H1 (cell line): Measurements from ENCODE around the gene IFI27L1. TPM values are rescaled to one million over a fixed set of nuclear protein-coding genes. Genes with fewer than 3 reads are reported as not detected.

Source experiments
- CTCF ChIA-PET: fragments of 300-600 bp; sonication (Branson Sonifier 250); formaldehyde crosslinking; loops from one replicate; lab custom pipeline; 2021; ENCODE audit not compliant: partially characterized antibody; lab: Charles Lee
- POLR2A ChIA-PET: fragments of 300-600 bp; sonication (Branson Sonifier 250); formaldehyde crosslinking; loops from one replicate; lab custom pipeline; 2021; ENCODE audit warnings: inconsistent platforms; ENCODE audit not compliant: partially characterized antibody; lab: Charles Lee
- DNase-seq, 2 experiments: peaks; one replicate each; pipeline versions ENCODE4 v3.0.0 to v3.0.0-alpha.2; 2010 to 2022; ENCODE audit warnings: low spot score in 2 of 2, low read depth in 1 of 2, mixed read lengths in 1 of 2
- FAIRE-seq: peaks from 2 replicates; lab custom pipeline; 2011; peaks lifted over from hg19 to GRCh38; lab: Jason Lieb, UNC
- H2AFZ ChIP-seq: 2 replicates; pipeline ENCODE4 v1.8.1; 2012; ENCODE audit warnings: low read length, inconsistent platforms
- H2AK5ac ChIP-seq: 2 replicates; pipeline ENCODE4 v1.6.1; 2013; ENCODE audit warnings: low read depth, low read length
- H2BK120ac ChIP-seq: replicated peaks from 2 replicates; pipeline ENCODE3; 2013; ENCODE audit warnings: low read depth, low read length, inconsistent platforms
- H2BK12ac ChIP-seq: 2 replicates; pipeline ENCODE4 v1.6.1; 2013; ENCODE audit warnings: low read depth, low read length
- H2BK15ac ChIP-seq: 2 replicates; pipeline ENCODE4 v1.6.1; 2013; ENCODE audit warnings: low read length
- H2BK20ac ChIP-seq: 2 replicates; pipeline ENCODE4 v1.6.1; 2013; ENCODE audit warnings: low read length
- H2BK5ac ChIP-seq: 2 replicates; pipeline ENCODE4 v1.6.1; 2013; ENCODE audit warnings: low read depth, low read length
- H3K14ac ChIP-seq: 2 replicates; pipeline ENCODE4 v1.6.1; 2013; ENCODE audit warnings: inconsistent platforms; ENCODE audit not compliant: insufficient read length
- H3K18ac ChIP-seq: 2 replicates; pipeline ENCODE4 v1.6.1; 2013; ENCODE audit warnings: low read length; ENCODE audit errors: extremely low read depth
- H3K23ac ChIP-seq: 2 replicates; pipeline ENCODE4 v1.6.1; 2013; ENCODE audit warnings: inconsistent platforms; ENCODE audit not compliant: insufficient read length
- H3K23me2 ChIP-seq: 2 replicates; pipeline ENCODE4 v1.6.1; 2013; ENCODE audit warnings: low read depth, low read length
- H3K27ac ChIP-seq: 2 replicates; pipeline ENCODE4 v1.6.1; 2011; ENCODE audit warnings: low read depth, low read length, inconsistent platforms
- H3K27me3 ChIP-seq, 4 experiments: replicated peaks in 1 of 4; 1 replicate in 1 of 4; 2 replicates in 3 of 4; pipeline versions ENCODE4 v1.6.1 to v1.8.1; 2011 to 2013; ENCODE audit warnings: low read length in 3 of 4, mild to moderate bottlenecking in 3 of 4, inconsistent platforms in 2 of 4, mixed read lengths in 2 of 4, moderate library complexity in 1 of 4; ENCODE audit not compliant: control insufficient read depth in 3 of 4, insufficient read depth in 3 of 4; ENCODE audit errors: extremely low read depth in 1 of 4
- H3K36me3 ChIP-seq, 4 experiments: 2 replicates each; pipeline versions ENCODE4 v1.6.1 to v1.8.1; 2011 to 2013; ENCODE audit warnings: mild to moderate bottlenecking in 4 of 4, low read length in 3 of 4, moderate library complexity in 2 of 4, control low read depth in 1 of 4, inconsistent platforms in 1 of 4; ENCODE audit not compliant: insufficient read depth in 4 of 4, control insufficient read depth in 2 of 4
- H3K4ac ChIP-seq: replicated peaks from 2 replicates; pipeline ENCODE3; 2013; ENCODE audit warnings: low read length, low read depth, mixed read lengths, inconsistent platforms; ENCODE audit not compliant: insufficient read length
- H3K4me1 ChIP-seq, 4 experiments: replicated peaks in 1 of 4; 1 replicate in 1 of 4; 2 replicates in 3 of 4; pipeline versions ENCODE4 v1.6.1 to v1.8.1; 2011 to 2013; ENCODE audit warnings: low read length in 3 of 4, inconsistent platforms in 2 of 4, mixed read lengths in 1 of 4; ENCODE audit not compliant: insufficient read depth in 4 of 4, control insufficient read depth in 3 of 4
- H3K4me2 ChIP-seq, 2 experiments: 2 replicates each; pipeline versions ENCODE4 v1.6.1 to v1.8.1; 2011 to 2013; ENCODE audit warnings: low read depth in 2 of 2, low read length in 2 of 2, control low read depth in 1 of 2, inconsistent platforms in 1 of 2, mild to moderate bottlenecking in 1 of 2; ENCODE audit not compliant: insufficient read depth in 1 of 2
- H3K4me3 ChIP-seq, 4 experiments: fragments of 200-600, 300-600 bp in 1 of 4; sonication (generic), shearing (Covaris generic), sonication (Bioruptor Twin) in 1 of 4; 2 replicates each; pipeline versions ENCODE4 v1.5.1 to v1.8.1; 2011 to 2016; ENCODE audit warnings: low read length in 4 of 4, low read depth in 3 of 4, control low read depth in 2 of 4, inconsistent platforms in 2 of 4, mild to moderate bottlenecking in 2 of 4, mixed read lengths in 1 of 4, moderate library complexity in 1 of 4; ENCODE audit not compliant: insufficient read depth in 2 of 4; ENCODE audit errors: extremely low read depth in 1 of 4
- H3K56ac ChIP-seq: replicated peaks from 2 replicates; pipeline ENCODE3; 2013; ENCODE audit warnings: low read depth, mild to moderate bottlenecking, mixed read lengths, low read length, inconsistent platforms; ENCODE audit not compliant: insufficient read length
- H3K79me1 ChIP-seq: 2 replicates; pipeline ENCODE4 v1.6.1; 2013; ENCODE audit warnings: low read depth, low read length, control low read depth
- H3K79me2 ChIP-seq, 2 experiments: 2 replicates each; pipeline versions ENCODE4 v1.6.1 to v1.8.1; 2012 to 2013; ENCODE audit warnings: low read length in 2 of 2, mild to moderate bottlenecking in 2 of 2, inconsistent platforms in 1 of 2; ENCODE audit not compliant: insufficient read depth in 2 of 2, control insufficient read depth in 1 of 2
- H3K9ac ChIP-seq, 4 experiments: replicated peaks in 1 of 4; 1 replicate in 1 of 4; 2 replicates in 3 of 4; pipeline versions ENCODE4 v1.6.1 to v1.8.1; 2011 to 2013; ENCODE audit warnings: low read depth in 3 of 4, low read length in 3 of 4, control low read depth in 2 of 4, mild to moderate bottlenecking in 2 of 4, moderate library complexity in 2 of 4, inconsistent platforms in 1 of 4; ENCODE audit errors: extremely low read depth in 1 of 4
- H3K9me3 ChIP-seq, 2 experiments: 2 replicates each; pipeline versions ENCODE4 v1.6.1 to v1.8.1; 2012 to 2013; ENCODE audit warnings: mild to moderate bottlenecking in 2 of 2, moderate library complexity in 2 of 2, control low read depth in 1 of 2, inconsistent platforms in 1 of 2, low read depth in 1 of 2, low read length in 1 of 2, mixed read lengths in 1 of 2; ENCODE audit not compliant: insufficient read depth in 2 of 2
- H4K20me1 ChIP-seq, 2 experiments: replicated peaks in 1 of 2; 2 replicates each; pipeline versions ENCODE3 to v1.8.1; 2011 to 2013; ENCODE audit warnings: inconsistent platforms in 2 of 2, low read length in 2 of 2, mild to moderate bottlenecking in 1 of 2; ENCODE audit not compliant: insufficient read depth in 2 of 2, control insufficient read depth in 1 of 2
- H4K5ac ChIP-seq: 2 replicates; pipeline ENCODE4 v1.6.1; 2013; ENCODE audit warnings: low read length, low read depth, mixed read lengths, inconsistent platforms; ENCODE audit not compliant: insufficient read length
- H4K8ac ChIP-seq: 2 replicates; pipeline ENCODE4 v1.8.0; 2013; ENCODE audit warnings: mild to moderate bottlenecking, moderate library complexity, low read length, inconsistent platforms; ENCODE audit not compliant: insufficient read depth; ENCODE audit errors: extremely low read depth
- H4K91ac ChIP-seq: replicated peaks from 2 replicates; pipeline ENCODE3; 2013; ENCODE audit warnings: low read length, mixed read lengths, inconsistent platforms; ENCODE audit not compliant: insufficient read length
- ASH2L ChIP-seq: fragments of 200-600, 300-600 bp; sonication (generic); IDR thresholded peaks from one replicate; pipeline ENCODE4 v1.7.1; 2017; ENCODE audit warnings: low read length
- CTBP2 ChIP-seq: IDR thresholded peaks from 2 replicates; pipeline ENCODE4 v1.7.0; 2011; ENCODE audit warnings: borderline replicate concordance, mild to moderate bottlenecking, moderate library complexity, mixed read lengths, low read length; ENCODE audit not compliant: insufficient read depth, insufficient read length
- EGR1 ChIP-seq: IDR thresholded peaks from 2 replicates; pipeline ENCODE4 v1.6.1; 2011; ENCODE audit warnings: low read depth, low read length, borderline replicate concordance
- HDAC2 ChIP-seq, 2 experiments: fragments of 300-600 bp in 1 of 2; sonication (generic) in 1 of 2; IDR thresholded peaks; 2 replicates each; pipeline ENCODE4 v1.6.1; 2011 to 2012; ENCODE audit warnings: low read depth in 2 of 2, low read length in 2 of 2, mild to moderate bottlenecking in 2 of 2, moderate library complexity in 2 of 2, borderline replicate concordance in 1 of 2, inconsistent platforms in 1 of 2
- HDAC6 ChIP-seq: IDR thresholded peaks from one replicate; pipeline ENCODE4 v1.7.1; 2012; ENCODE audit warnings: low read depth, mild to moderate bottlenecking, inconsistent platforms, low read length, moderate library complexity
- JUN ChIP-seq: IDR thresholded peaks from 2 replicates; pipeline ENCODE4 v1.6.1; 2011; ENCODE audit warnings: low read depth, mild to moderate bottlenecking, improper control_type of control experiment, low read length
- KDM4A ChIP-seq: IDR thresholded peaks from one replicate; pipeline ENCODE4 v1.7.1; 2012; ENCODE audit warnings: low read depth, mild to moderate bottlenecking, moderate library complexity, low read length, inconsistent platforms; ENCODE audit not compliant: severe bottlenecking
- NANOG ChIP-seq: IDR thresholded peaks from 2 replicates; pipeline ENCODE4 v1.6.1; 2011; ENCODE audit warnings: low read length, low read depth, mild to moderate bottlenecking, inconsistent platforms; ENCODE audit not compliant: insufficient read depth, poor library complexity, severe bottlenecking
- POLR2A ChIP-seq, 2 experiments: IDR thresholded peaks; 1 replicate in 1 of 2; 2 replicates in 1 of 2; pipeline ENCODE4 v1.6.1; 2011; ENCODE audit warnings: low read depth in 2 of 2, low read length in 2 of 2, mild to moderate bottlenecking in 2 of 2; ENCODE audit errors: control extremely low read depth in 1 of 2
- RBBP5 ChIP-seq: IDR thresholded peaks from 2 replicates; pipeline ENCODE4 v1.7.1; 2012; ENCODE audit warnings: low read depth, mild to moderate bottlenecking, inconsistent platforms, low read length, moderate library complexity, borderline replicate concordance
- RFX5 ChIP-seq: IDR thresholded peaks from 2 replicates; pipeline ENCODE4 v1.6.1; 2011; ENCODE audit warnings: low read depth, low read length, improper control_type of control experiment, borderline replicate concordance
- RNF2 ChIP-seq: fragments of 200-900, 300-1000 bp; sonication (generic); IDR thresholded peaks from 2 replicates; pipeline ENCODE4 v1.7.1; 2016; ENCODE audit warnings: borderline replicate concordance, low read depth, mild to moderate bottlenecking, antibody characterized with exemption, low read length; ENCODE audit not compliant: poor library complexity, severe bottlenecking; ENCODE audit errors: missing control alignments
- RXRA ChIP-seq: IDR thresholded peaks from 2 replicates; pipeline ENCODE4 v1.6.1; 2011; ENCODE audit warnings: low read depth, mild to moderate bottlenecking, low read length, moderate library complexity; ENCODE audit not compliant: insufficient read depth
- TAF1 ChIP-seq: IDR thresholded peaks from 2 replicates; pipeline ENCODE4 v1.6.1; 2011; ENCODE audit warnings: mild to moderate bottlenecking, low read depth, low read length
- WGBS, 2 experiments: shearing (Covaris generic) in 1 of 2; methylation state at CpG; one replicate each; pipeline versions ENCODE4 v1.1.6 to v1.1.7; 2013 to 2015; ENCODE audit warnings: low lambda C conversion rate in 2 of 2, mixed read lengths in 2 of 2, inconsistent platforms in 1 of 2, low coverage in 1 of 2, missing lambda C conversion rate in 1 of 2; ENCODE audit not compliant: insufficient replicate concordance in 2 of 2, insufficient coverage in 1 of 2, insufficient read length in 1 of 2; ENCODE audit errors: extremely low coverage in 1 of 2, missing lambda C conversion rate in 1 of 2; 5-methylcytosine and 5-hydroxymethylcytosine counted together
- polyA plus RNA-seq, 7 experiments: library from polyadenylated mRNA; depleted of rRNA in 3 of 7; stranded (reverse) in 5 of 7; unstranded in 2 of 7; fragments of >200 nt in 5 of 7; fragments of 200-250 nt in 2 of 7; gene quantifications; 1 replicate in 5 of 7; 2 replicates in 1 of 7; 4 replicates in 1 of 7; pipeline versions ENCODE4 v1.2.1 to v1.2.3, GENCODE V29; 2011 to 2013; ENCODE audit warnings: missing spikeins in 2 of 7, mixed read lengths in 2 of 7
- total RNA-seq: library from RNA; stranded (reverse); fragmentation: NEBNext Ultra II Directional; extraction: Animal tissue kit (Norgen Biotek cat#: 25700); gene quantifications from 2 replicates; pipeline ENCODE4 v1.2.1, GENCODE V29; 2021

The IFI27L1 gene
- total and polyA plus RNA-seq, 2 of the 8 experiments (the other 6 are each of a cell fraction or from before 2014, with no cell fraction given), result 21.2 to 30.5 TPM

- no peaks in the 10 kb centered on the region for H3K9me3 ChIP-seq
- peaks cover 3% of the 10 kb centered on the region for H3K79me1 ChIP-seq
- no peak overlapping the region for H3K14ac ChIP-seq
- H3K4ac ChIP-seq, result no peak overlapping the region
- no peak overlapping the region for H3K18ac ChIP-seq
- H2AFZ ChIP-seq, result no peak overlapping the region
- H3K23ac ChIP-seq, result no peak overlapping the region
- H2AK5ac ChIP-seq, result no peak overlapping the region
- no peak overlapping the region for H3K4me3 ChIP-seq
- peaks cover 2 to 9% (median 5%) of the 10 kb centered on the region in 4 experiments; a peak in 4 of 7 replicates for H3K4me1 ChIP-seq
- no peak overlapping the region for H3K56ac ChIP-seq
- H2BK20ac ChIP-seq, result no peak overlapping the region
- H2BK12ac ChIP-seq, result no peak overlapping the region
- H3K27ac ChIP-seq, result no peak overlapping the region
- H4K20me1 ChIP-seq, result peaks cover 2% of the 10 kb centered on the region in 2 experiments
- H2BK120ac ChIP-seq, result no peak overlapping the region
- no peaks in the 10 kb centered on the region for H3K36me3 ChIP-seq
- peaks cover 3% of the 10 kb centered on the region; the same call in 1 of the 2 replicates for H3K23me2 ChIP-seq
- no peak overlapping the region for H4K91ac ChIP-seq
- H2BK15ac ChIP-seq, result no peak overlapping the region
- H3K27me3 ChIP-seq, result peaks cover 0 to 3% (median 3%) of the 10 kb centered on the region in 4 experiments; a peak in 1 of 7 replicates
- FAIRE-seq (no peak), DNase-seq (no peak)
- H3K9ac ChIP-seq, result no peak overlapping the region
- 85% methylated on average over 7 of the region's 7 CpGs; no CpG with 5 or more reads in 1 of the 2 experiments for WGBS, 2 experiments
- no peak overlapping the region for H3K4me2 ChIP-seq
- CTCF ChIA-PET, result interaction anchor here (0.5 to 1.2 kb wide), 2 partner anchors 13 to 27 kb away, joined by 3 read pairs; no protein-coding TSS in a partner anchor
- no peaks in the 10 kb centered on the region for H3K79me2 ChIP-seq
- no peak overlapping the region for H4K8ac ChIP-seq
- H4K5ac ChIP-seq, result no peak overlapping the region
- POLR2A ChIA-PET, result no interaction called here
- no peak overlapping the region for H2BK5ac ChIP-seq
- TF ChIP-seq RXRA, result no peak
- TF ChIP-seq ASH2L, result no peak
- TF ChIP-seq POLR2A (IDR thresholded peaks at IDR 0.05; ENCODE audit: control extremely low read depth in 1 of 2, low read depth in 2 of 2, low read length in 2 of 2), result no peak
- TF ChIP-seq RFX5, result no peak
- no peak for TF ChIP-seq RBBP5
- no peak for TF ChIP-seq CTBP2
- no peak for TF ChIP-seq RNF2
- no peak for TF ChIP-seq TAF1
- no peak for TF ChIP-seq HDAC2 (IDR thresholded peaks at IDR 0.05; ENCODE audit: borderline replicate concordance in 1 of 2, low read depth in 2 of 2, low read length in 2 of 2)
- TF ChIP-seq JUN, result no peak
- no peak for TF ChIP-seq EGR1
- TF ChIP-seq KDM4A, result no peak
- TF ChIP-seq NANOG, result no peak
- TF ChIP-seq HDAC6, result no peak
Measured at GRCh38 chr14:94031883-94032279, 49.2 kb upstream of the IFI27L1 start.
